K562 (cell line): ENCODE data around the gene MOSPD2. TPM values are rescaled to one million over a fixed set of nuclear protein-coding genes. Genes with fewer than 3 reads are reported as not detected.

Experiments used
- DACH1 ChIP-seq: fragments of 450-650 bp; IDR thresholded peaks from 2 replicates; pipeline ENCODE4 v1.6.1; 2018; ENCODE audit not compliant: partially characterized antibody
- EP400 ChIP-seq: fragments of 450-650 bp; IDR thresholded peaks from 2 replicates; pipeline ENCODE4 v1.6.1; 2017; ENCODE audit warnings: antibody characterized with exemption, mild to moderate bottlenecking, moderate library complexity
- FOXM1 ChIP-seq, 2 experiments: fragments of 450-650 bp in 1 of 2; sonication (generic) in 1 of 2; formaldehyde crosslinking in 1 of 2; IDR thresholded peaks; 2 replicates each; pipeline versions ENCODE4 v1.6.1 to v1.9.0; 2017 to 2022; ENCODE audit warnings: low read depth in 2 of 2, mild to moderate bottlenecking in 2 of 2, missing genetic modification reagents in 1 of 2, moderate library complexity in 1 of 2
- GATA2 ChIP-seq: sonication (generic); formaldehyde crosslinking; IDR thresholded peaks from 2 replicates; pipeline ENCODE4 v1.4.0; 2020; ENCODE audit warnings: mild to moderate bottlenecking, missing genetic modification reagents
- HNRNPLL ChIP-seq: fragments of 200-400 bp; formaldehyde crosslinking; IDR thresholded peaks from 2 replicates; pipeline ENCODE4 v1.6.1; 2017; ENCODE audit warnings: low read length, low read depth, mild to moderate bottlenecking; ENCODE audit not compliant: poor library complexity, severe bottlenecking
- MAFG ChIP-seq: fragments of 450-650 bp; conservative IDR thresholded peaks from 2 replicates; pipeline ENCODE4 v1.6.1; 2016; ENCODE audit warnings: missing genetic modification characterization, missing compliant biosample characterization
- MAFK ChIP-seq: IDR thresholded peaks from 2 replicates; pipeline ENCODE4 v1.6.1; 2011; ENCODE audit warnings: low read length, improper control_type of control experiment
- MECOM ChIP-seq: fragments of 250-450 bp; sonication (Bioruptor Pico); IDR thresholded peaks from 2 replicates; pipeline ENCODE4 v1.8.0; 2022; ENCODE audit warnings: inconsistent platforms
- PHF8 ChIP-seq: fragments of 200-600 bp; sonication (generic); IDR thresholded peaks from 2 replicates; pipeline ENCODE4 v1.6.1; 2012; ENCODE audit warnings: mixed run types, mild to moderate bottlenecking, inconsistent platforms, low read length, moderate library complexity, borderline replicate concordance
- RAD51 ChIP-seq: fragments of 450-650 bp; IDR thresholded peaks from 2 replicates; pipeline ENCODE4 v1.7.1; 2016; ENCODE audit warnings: low read depth, mild to moderate bottlenecking, borderline replicate concordance
- TAF1 ChIP-seq: IDR thresholded peaks from 2 replicates; pipeline ENCODE4 v1.6.1; 2011; ENCODE audit warnings: mild to moderate bottlenecking, low read length, moderate library complexity; ENCODE audit not compliant: insufficient read depth, control insufficient read depth, severe bottlenecking; ENCODE audit errors: extremely low read depth
- TAF15 ChIP-seq: fragments of 200-400 bp; formaldehyde crosslinking; IDR thresholded peaks from 2 replicates; pipeline ENCODE4 v1.6.1; 2017; ENCODE audit warnings: mild to moderate bottlenecking, low read depth, low read length, moderate library complexity
- TCFL5 ChIP-seq: fragments of 250-450 bp; sonication (Bioruptor Pico); conservative IDR thresholded peaks from 2 replicates; pipeline ENCODE4 v1.6.1; 2021; ENCODE audit warnings: mild to moderate bottlenecking, moderate library complexity, matching md5 sums
- XRCC4 ChIP-seq: IDR thresholded peaks from one replicate; pipeline ENCODE4 v1.6.1; 2011; ENCODE audit not compliant: insufficient read depth, insufficient read length; ENCODE audit errors: extremely low read depth
- ZNF311 ChIP-seq: fragments of 250-450 bp; sonication (Bioruptor Pico); IDR thresholded peaks from 2 replicates; pipeline ENCODE4 v1.4.0; 2020; ENCODE audit warnings: mild to moderate bottlenecking, moderate library complexity
- ZNF316 ChIP-seq: fragments of 450-650 bp; IDR thresholded peaks from 2 replicates; pipeline ENCODE4 v1.6.1; 2016
- ZNF717 ChIP-seq: fragments of 250-450 bp; sonication (Bioruptor Pico); IDR thresholded peaks from 2 replicates; pipeline ENCODE4 v1.5.0; 2021
- polyA plus RNA-seq, 8 experiments: library from polyadenylated mRNA; depleted of rRNA in 4 of 8; stranded (reverse) in 5 of 8; unstranded in 3 of 8; fragments of >200 nt; fragmentation: Nextera tagmentation in 2 of 8; fragmentation: Illumina TruSeq in 1 of 8; extraction: Ambion mirVana in 2 of 8; extraction: Trizol in 1 of 8; gene quantifications; 2 replicates each; pipeline versions ENCODE4 v1.2.1 to v1.2.3, GENCODE V29; 2011 to 2014; ENCODE audit warnings: inconsistent platforms in 1 of 8, missing spikeins in 1 of 8
- total RNA-seq, 7 experiments: library from RNA; depleted of rRNA in 6 of 7; stranded (reverse); fragments of >200 nt in 6 of 7; fragmentation: Illumina TruSeq in 2 of 7; extraction: Trizol in 2 of 7; gene quantifications; 2 replicates each; pipeline versions ENCODE4 v1.2.1 to v1.2.3, GENCODE V29; 2011 to 2021; ENCODE audit warnings: low replicate concordance in 1 of 7
- TF ChIP-seq, protein P1 (sequence below): IDR thresholded peaks from 2 replicates; pipeline ENCODE4 v1.6.1; 2011; ENCODE audit not compliant: insufficient read length; ENCODE audit errors: extremely low read depth
- TF ChIP-seq, protein P2 (sequence below), 2 experiments: fragments of 450-650 bp; IDR thresholded peaks; 2 replicates each; pipeline ENCODE4 v1.6.1; 2016; ENCODE audit warnings: mild to moderate bottlenecking in 2 of 2, borderline replicate concordance in 1 of 2, low read depth in 1 of 2, moderate library complexity in 1 of 2
- TF ChIP-seq, protein P3 (sequence below): sonication (generic); formaldehyde crosslinking; IDR thresholded peaks from 2 replicates; pipeline ENCODE4 v1.8.1; 2022; ENCODE audit warnings: missing genetic modification reagents

The MOSPD2 gene
- total and polyA plus RNA-seq, 9 of the 15 experiments (the other 6 are each of a cell fraction or from before 2014, with no cell fraction given) = 3.9 to 12.2 (median 9.2) TPM

DNA sequence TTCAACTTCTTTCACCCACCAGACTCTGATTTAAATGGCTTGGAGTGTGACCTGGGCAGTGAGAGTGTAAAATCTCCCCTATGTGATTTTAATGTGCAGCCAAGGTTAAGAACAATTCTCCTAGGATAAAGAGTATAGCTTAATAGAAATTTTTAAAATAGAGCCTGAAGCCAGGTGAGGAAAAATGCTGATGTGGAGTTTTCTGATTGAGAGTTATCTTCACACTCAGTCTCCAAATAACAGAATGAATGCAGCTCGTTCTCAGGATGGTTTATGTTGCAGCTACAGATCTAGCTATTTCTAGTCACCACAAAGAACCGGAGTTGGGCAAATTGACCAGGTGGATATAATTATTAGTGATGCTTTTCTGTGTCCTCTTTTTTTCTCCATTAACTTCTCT is 70.7 kb downstream of the MOSPD2 start (continued):
- TF ChIP-seq, protein P1, sequence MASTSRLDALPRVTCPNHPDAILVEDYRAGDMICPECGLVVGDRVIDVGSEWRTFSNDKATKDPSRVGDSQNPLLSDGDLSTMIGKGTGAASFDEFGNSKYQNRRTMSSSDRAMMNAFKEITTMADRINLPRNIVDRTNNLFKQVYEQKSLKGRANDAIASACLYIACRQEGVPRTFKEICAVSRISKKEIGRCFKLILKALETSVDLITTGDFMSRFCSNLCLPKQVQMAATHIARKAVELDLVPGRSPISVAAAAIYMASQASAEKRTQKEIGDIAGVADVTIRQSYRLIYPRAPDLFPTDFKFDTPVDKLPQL = no peak
- peak; percentile 40; the same call in 1 of the 2 replicates for TF ChIP-seq MAFK
- no peak for TF ChIP-seq TCFL5 (CRISPR knock-in tag)
- TF ChIP-seq HNRNPLL = no peak
- TF ChIP-seq RAD51 = no peak
- peak; percentile 59 for TF ChIP-seq ZNF316
- no peak for TF ChIP-seq ZNF311 (CRISPR knock-in tag)
- no peak for TF ChIP-seq TAF15
- no peak for TF ChIP-seq XRCC4
- TF ChIP-seq EP400 = no peak
- TF ChIP-seq PHF8 = no peak
- TF ChIP-seq TAF1 = no peak
- no peak for TF ChIP-seq FOXM1 (IDR thresholded peaks at IDR 0.05; ENCODE audit: low read depth)
- no peak for TF ChIP-seq FOXM1 (CRISPR knock-in tag; IDR thresholded peaks at IDR 0.05; ENCODE audit: low read depth)
- TF ChIP-seq, protein P2, sequence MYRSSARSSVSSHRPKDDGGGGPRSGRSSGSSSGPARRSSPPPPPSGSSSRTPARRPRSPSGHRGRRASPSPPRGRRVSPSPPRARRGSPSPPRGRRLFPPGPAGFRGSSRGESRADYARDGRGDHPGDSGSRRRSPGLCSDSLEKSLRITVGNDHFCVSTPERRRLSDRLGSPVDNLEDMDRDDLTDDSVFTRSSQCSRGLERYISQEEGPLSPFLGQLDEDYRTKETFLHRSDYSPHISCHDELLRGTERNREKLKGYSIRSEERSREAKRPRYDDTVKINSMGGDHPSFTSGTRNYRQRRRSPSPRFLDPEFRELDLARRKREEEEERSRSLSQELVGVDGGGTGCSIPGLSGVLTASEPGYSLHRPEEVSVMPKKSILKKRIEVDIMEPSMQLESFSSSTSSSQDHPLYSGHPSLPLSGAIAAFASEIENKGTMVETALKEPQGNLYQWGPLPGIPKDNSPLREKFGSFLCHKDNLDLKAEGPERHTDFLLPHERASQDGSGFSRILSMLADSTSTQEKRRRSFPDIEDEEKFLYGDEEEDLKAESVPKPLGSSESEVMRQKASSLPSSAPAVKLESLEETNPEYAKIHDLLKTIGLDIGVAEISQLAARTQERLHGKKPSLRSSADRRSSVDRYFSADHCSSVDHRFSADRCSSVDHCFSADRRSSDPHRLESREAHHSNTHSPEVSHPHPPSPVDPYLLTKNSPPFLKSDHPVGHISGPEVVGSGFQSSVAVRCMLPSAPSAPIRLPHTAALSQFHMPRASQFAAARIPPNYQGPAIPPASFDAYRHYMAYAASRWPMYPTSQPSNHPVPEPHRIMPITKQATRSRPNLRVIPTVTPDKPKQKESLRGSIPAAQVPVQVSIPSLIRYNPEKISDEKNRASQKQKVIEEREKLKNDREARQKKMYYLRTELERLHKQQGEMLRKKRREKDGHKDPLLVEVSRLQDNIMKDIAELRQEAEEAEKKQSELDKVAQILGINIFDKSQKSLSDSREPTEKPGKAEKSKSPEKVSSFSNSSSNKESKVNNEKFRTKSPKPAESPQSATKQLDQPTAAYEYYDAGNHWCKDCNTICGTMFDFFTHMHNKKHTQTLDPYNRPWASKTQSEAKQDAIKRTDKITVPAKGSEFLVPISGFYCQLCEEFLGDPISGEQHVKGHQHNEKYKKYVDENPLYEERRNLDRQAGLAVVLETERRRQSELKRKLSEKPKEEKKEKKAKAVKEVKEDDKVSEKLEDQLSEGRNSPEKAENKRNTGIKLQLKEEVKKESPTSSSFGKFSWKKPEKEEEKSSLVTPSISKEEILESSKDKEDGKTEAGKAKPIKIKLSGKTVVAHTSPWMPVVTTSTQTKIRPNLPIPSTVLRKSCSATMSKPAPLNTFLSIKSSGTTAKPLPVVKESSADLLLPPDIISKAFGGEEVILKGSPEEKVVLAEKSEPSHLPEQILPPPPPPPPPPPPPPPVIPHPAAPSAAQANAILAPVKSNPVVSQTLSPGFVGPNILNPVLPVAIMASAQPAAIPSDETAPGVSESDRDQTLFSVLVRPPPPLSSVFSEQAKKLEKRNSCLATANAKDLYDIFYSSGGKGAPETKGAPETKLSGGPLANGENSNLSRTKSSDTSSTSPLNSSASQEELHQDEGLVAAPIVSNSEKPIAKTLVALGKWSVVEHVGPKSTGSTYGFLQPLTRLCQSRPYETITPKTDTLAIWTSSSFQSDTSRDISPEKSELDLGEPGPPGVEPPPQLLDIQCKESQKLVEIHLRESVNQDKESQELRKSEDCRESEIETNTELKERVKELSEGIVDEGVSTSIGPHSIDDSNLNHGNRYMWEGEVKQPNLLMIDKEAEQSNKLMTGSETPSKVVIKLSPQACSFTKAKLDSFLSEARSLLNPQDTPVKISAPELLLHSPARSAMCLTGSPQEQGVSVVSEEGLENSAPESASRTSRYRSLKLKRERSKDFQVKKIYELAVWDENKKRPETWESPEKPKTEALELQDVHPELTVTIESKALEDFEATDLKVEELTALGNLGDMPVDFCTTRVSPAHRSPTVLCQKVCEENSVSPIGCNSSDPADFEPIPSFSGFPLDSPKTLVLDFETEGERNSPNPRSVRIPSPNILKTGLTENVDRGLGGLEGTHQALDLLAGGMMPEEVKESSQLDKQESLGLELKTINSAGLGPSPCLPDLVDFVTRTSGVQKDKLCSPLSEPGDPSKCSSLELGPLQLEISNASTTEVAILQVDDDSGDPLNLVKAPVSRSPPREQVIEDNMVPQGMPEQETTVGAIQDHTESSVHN (IDR thresholded peaks at IDR 0.05; ENCODE audit: borderline replicate concordance in 1 of 2, low read depth in 1 of 2) = no peak
- peak; percentile 53; the same call in 1 of the 2 replicates for TF ChIP-seq MAFG
- TF ChIP-seq ZNF717 (CRISPR knock-in tag) = no peak
- no peak for TF ChIP-seq DACH1
- no peak for TF ChIP-seq MECOM
- no peak for TF ChIP-seq GATA2
- TF ChIP-seq, protein P3, sequence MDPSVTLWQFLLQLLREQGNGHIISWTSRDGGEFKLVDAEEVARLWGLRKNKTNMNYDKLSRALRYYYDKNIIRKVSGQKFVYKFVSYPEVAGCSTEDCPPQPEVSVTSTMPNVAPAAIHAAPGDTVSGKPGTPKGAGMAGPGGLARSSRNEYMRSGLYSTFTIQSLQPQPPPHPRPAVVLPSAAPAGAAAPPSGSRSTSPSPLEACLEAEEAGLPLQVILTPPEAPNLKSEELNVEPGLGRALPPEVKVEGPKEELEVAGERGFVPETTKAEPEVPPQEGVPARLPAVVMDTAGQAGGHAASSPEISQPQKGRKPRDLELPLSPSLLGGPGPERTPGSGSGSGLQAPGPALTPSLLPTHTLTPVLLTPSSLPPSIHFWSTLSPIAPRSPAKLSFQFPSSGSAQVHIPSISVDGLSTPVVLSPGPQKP (CRISPR knock-in tag) = no peak
